H7 (cell line): ENCODE data around the gene CGGBP1. TPM values are rescaled to one million over a fixed set of nuclear protein-coding genes. Genes with fewer than 3 reads are reported as not detected.

Experiments
- DNase-seq: peaks from one replicate; pipeline ENCODE4 v3.0.0; 2012
- H3K27me3 ChIP-seq: 2 replicates; pipeline ENCODE4 v1.6.0; 2011; ENCODE audit warnings: mild to moderate bottlenecking, low read length; ENCODE audit not compliant: control insufficient read depth, insufficient read depth
- H3K36me3 ChIP-seq: replicated peaks from 2 replicates; pipeline ENCODE4 v1.5.1; 2011; ENCODE audit warnings: low read length; ENCODE audit not compliant: control insufficient read depth, insufficient read depth
- H3K4me3 ChIP-seq: 2 replicates; pipeline ENCODE4 v1.5.1; 2011; ENCODE audit warnings: low read depth, mild to moderate bottlenecking, control low read depth, low read length, moderate library complexity; ENCODE audit not compliant: insufficient read depth
- total RNA-seq: library from RNA; depleted of rRNA; stranded (reverse); fragments of >200 nt; shearing (Covaris generic); gene quantifications from 2 replicates; pipeline ENCODE4 v1.2.3, GENCODE V29; 2014

Gene CGGBP1
- total RNA-seq, 1 experiment from 2014 or later: 41.4 TPM

DNA sequence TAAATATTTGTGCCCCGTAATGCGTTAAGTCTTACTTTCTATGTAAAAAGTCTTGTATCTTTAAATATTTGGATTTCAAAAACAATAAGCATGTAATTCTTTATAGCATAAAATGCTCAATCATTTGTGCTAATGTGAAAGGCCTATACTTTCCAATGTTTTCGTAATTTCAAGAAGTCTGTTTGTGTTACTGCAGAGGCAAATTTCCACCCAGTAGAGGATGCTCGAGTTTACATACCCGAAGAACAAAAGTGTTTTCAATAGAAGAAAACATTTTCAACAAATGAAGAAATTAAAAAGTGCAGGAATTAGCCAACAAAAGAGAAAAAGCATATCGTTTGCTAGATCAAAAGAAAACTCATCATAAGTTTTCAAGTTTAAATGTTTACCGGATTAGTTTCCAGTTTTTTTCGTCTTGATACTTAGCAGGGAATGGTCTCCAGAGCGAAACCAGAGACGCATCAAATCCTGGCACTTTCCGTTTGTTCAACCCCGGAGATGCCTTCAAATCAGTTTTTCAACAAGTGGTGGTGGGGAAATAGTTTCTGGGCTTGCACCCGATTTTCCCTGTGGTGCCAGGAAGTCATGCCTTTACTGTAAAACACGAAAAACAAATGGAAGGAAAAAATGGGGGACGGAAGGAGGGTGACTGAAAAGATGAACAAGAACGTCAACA is 1.0 kb downstream of the CGGBP1 start:
- DNase-seq: no peak
- H3K4me3 ChIP-seq: peak overlapping the region; percentile 83
- no peaks in the 10 kb centered on the region for H3K27me3 ChIP-seq
- peaks cover 7% of the 10 kb centered on the region for H3K36me3 ChIP-seq

DNA sequence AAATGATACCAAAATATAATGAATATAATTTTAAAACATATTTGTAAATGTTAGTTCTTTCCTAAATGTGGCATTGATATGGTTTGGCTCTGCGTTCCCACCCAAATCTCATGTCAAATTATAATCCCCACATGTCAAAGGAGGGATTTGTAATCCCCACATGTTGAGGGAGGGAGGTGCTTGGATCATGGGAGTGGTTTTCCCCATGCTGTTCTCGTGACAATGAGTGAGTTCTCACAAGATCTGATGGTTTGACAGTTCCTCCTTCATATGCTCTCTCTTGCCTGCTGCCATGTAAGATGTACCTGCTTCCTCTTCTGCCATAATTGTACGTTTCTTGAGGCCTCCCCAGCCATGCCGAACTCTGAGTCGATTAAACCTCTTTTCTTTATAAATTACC is 12.0 kb downstream of the CGGBP1 start:
- no peak overlapping the region for H3K4me3 ChIP-seq
- no peaks in the 10 kb centered on the region for H3K27me3 ChIP-seq
- no peak for DNase-seq
- H3K36me3 ChIP-seq: no peaks in the 10 kb centered on the region

DNA sequence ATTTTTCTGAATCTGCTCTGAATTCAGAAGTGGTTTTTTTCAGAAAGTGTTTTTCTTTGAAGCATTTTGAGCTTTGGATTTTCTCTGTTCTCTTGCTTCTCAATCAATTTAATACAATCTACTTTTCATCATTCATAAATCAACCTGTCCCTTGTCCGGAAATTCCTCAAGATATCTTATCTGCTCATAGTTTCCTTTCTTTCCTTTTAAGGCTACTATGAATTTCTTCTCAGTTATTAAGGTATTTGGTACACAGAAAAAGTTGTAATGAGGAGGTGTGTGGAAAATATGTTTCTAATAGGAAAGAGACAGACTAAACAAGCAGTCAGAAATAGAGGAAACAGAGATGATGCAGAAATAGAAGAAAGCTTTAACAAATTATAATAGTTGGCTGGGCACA is 14.4 kb downstream of the CGGBP1 start:
- no peaks in the 10 kb centered on the region for H3K36me3 ChIP-seq
- no peak for DNase-seq
- no peak overlapping the region for H3K4me3 ChIP-seq
- H3K27me3 ChIP-seq: no peaks in the 10 kb centered on the region

DNA sequence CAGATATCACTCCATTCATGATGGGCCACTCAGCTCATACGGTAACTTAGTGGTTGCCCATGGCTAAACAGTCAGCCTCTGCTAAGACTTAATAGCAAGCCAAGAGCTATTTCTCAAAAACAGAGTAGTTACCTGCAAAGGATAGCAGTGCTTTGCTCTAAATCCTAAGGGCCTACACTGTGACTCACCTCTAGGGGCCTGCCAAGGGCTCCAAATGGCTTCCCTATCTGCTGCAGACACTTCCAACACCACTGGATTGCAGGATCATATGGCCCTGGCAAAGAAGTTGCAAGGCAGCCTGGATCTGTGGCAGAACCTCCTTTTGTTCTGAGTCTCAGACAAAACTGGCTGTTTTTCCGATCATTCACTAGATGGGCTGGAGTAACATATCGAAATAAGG is 17.8 kb downstream of the CGGBP1 start:
- DNase-seq: no peak
- Histone ChIP-seq H3K4me3 (no peak overlapping the region), H3K36me3 (no peaks in the 10 kb centered on the region), H3K27me3 (no peaks in the 10 kb centered on the region)

DNA sequence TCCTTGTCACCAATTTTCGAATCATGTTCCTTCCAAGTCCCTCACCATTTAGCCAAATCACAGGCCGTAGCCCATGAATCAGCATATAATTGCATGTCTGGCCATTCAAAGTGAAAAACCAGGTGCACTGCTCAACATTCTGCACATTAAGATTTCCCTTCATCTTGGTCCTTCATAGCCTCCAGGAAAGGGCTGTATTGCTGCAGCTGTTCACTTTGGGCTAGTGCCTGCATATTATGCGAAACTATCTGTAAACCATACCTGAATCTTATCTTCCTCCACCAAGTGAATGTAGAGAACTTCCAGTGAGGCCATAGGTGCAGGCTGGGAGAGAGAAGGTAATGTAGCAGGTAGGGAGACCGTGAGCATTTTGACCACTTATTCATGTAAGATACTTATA is 18.3 kb downstream of the CGGBP1 start:
- no peaks in the 10 kb centered on the region for H3K36me3 ChIP-seq
- no peak for DNase-seq
- H3K4me3 ChIP-seq: no peak overlapping the region
- no peaks in the 10 kb centered on the region for H3K27me3 ChIP-seq

DNA sequence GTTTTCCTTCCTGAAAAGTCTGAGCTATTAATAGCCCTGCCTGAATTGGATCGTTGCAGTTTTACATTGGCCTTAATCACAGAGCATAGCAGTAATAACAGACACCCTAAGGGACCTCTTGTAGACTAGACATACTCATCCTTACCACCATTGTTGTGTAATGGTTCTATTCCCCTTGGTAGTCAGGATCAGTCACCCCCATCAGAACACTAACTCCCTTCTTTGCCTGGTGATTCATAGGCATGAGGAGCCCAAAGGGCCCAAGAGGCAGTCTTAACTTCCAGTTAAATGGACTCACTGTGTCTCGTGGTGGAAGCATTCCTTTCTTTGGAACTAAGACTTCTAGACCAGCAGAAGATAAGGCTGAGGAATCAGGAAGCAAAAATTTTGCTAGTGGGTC is 20.2 kb downstream of the CGGBP1 start:
- Histone ChIP-seq H3K27me3 (no peaks in the 10 kb centered on the region), H3K4me3 (no peak overlapping the region), H3K36me3 (no peaks in the 10 kb centered on the region)
- no peak for DNase-seq

DNA sequence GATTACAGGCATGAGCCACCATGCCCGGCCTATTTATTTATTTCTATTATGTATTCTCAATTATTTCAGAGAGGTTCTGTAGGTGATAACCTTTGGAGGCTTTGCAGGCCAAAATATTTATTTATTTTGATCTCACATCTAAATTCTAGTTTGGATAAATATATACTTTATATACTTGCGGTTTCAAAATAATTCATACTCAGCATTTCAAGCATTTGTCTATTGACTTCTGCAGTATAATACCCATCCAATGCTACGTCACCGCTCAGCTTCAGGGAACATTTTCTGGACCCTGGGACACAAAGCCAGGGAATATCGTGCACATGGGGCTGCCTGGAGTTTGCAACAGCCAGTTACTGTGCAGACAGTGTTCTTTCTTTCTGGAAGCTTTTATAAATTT is 22.6 kb downstream of the CGGBP1 start:
- DNase-seq: no peak
- Histone ChIP-seq H3K27me3 (no peaks in the 10 kb centered on the region), H3K4me3 (no peak overlapping the region), H3K36me3 (no peaks in the 10 kb centered on the region)

DNA sequence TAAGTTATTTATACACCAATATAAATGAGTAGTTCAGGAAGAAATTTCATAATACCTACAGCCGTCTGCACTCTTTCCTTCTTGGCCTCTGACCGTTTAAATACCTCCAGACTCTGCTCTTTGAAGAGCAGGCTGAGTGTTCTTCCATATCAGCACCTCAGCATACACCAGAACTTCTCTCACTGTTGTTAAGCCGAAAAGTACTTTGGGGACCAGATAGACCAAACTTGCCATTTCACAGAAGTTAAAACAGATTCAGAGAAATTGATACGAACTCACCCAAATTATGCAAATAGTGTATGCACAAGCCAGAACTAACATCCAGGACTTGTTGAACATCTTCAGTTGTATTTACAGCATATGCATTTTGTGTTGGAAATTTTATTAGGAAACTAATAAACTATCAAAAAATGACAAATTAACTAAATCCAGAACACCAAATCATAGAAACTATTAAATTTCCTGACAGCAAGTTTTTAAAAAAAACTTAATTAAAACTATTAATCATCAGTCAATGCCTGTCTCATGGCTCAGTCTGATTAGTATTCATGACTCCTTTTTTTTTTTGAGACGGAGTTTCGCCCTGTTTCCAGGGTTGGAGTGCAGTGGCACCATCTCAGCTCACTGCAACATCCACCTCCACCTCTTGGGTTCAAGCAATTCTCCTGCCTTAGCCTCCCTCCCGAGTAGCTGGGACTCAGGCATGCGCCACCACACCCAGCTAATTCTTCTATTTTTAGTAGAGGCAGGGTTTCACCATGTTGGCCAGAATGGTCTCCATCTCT is 24.1 kb downstream of the CGGBP1 start:
- DNase-seq: no peak
- Histone ChIP-seq H3K4me3 (no peak overlapping the region), H3K36me3 (no peaks in the 10 kb centered on the region), H3K27me3 (no peaks in the 10 kb centered on the region)

DNA sequence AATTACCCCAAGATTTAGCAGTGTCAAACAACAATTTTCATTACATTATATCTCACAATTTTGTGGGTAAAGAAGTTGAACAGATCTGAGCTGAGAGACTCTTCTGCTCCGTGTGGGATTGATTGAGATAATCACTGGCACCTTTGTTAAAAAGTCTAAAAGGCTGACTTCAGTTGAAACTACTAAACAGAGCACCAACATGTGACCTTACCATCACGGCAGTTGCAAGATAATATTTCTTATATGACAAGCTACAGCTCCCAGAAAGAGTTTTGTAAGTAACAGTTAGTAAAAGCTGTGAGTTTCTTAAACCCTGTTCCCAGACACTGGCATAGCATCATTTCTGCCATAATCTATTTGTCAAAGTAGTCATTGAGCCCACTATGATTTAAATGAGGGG is 25.0 kb downstream of the CGGBP1 start:
- no peak for DNase-seq
- no peaks in the 10 kb centered on the region for H3K36me3 ChIP-seq
- H3K4me3 ChIP-seq: no peak overlapping the region
- H3K27me3 ChIP-seq: no peaks in the 10 kb centered on the region

DNA sequence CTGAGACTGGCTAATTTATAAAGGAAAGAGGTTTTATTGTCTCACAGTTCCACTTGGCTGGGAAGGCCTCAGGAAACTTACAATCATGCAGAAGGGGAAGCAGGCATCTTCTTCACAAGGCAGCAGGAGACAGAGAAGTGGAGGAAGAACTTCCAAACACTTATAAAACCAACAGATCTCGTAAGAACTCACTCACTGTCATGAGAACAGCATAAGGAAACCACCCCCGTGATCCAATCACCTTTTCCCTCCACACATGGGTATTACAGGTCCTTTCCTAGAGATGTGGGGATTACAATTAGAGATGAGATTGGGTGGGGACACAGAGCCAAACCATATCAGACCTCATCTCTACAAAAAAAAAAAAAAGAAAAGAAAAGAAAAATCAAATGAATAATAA is 25.7 kb downstream of the CGGBP1 start:
- Histone ChIP-seq H3K4me3 (no peak overlapping the region), H3K27me3 (no peaks in the 10 kb centered on the region), H3K36me3 (no peaks in the 10 kb centered on the region)
- no peak for DNase-seq

DNA sequence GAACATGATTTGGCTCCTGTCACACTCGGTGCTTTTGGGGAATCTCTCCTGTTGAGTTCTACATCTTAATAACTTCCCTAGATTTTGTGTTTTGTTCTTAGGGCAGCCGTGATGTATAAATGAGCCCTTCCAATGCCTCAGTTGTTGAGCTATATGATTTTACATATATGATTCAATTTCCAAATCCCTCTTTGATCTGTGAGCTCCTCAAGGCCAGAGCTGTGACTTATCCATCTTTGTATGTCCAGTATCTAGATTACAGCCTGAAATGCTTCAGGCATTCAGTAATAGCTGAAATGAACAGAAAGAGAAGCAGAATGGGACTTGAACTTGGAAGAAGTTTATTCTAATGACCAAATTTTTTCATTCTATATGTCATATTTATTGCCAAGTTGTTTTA is 26.6 kb downstream of the CGGBP1 start:
- Histone ChIP-seq H3K4me3 (no peak overlapping the region), H3K36me3 (no peaks in the 10 kb centered on the region), H3K27me3 (no peaks in the 10 kb centered on the region)
- DNase-seq: no peak

DNA sequence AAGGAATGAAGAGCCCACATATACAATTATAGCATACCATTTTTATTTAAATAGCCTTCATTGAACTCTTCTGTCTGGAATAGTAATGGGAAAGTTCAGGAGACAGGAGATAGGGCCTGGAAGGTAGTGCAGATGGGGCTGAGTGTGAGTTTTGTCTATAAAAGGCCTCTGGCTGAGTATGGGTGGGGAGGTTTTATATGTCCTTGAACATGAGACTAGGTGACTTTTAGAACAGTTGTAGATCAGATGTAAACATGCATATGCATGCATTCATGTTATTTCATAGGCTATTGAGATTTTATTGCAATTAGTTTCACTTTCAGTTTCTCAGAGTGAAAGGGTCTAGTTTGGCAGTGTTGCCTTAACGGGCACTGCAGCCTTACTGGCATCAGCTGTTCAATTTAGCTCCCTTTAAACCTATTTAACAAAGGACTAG is 27.1 kb downstream of the CGGBP1 start:
- H3K27me3 ChIP-seq: no peaks in the 10 kb centered on the region
- no peak overlapping the region for H3K4me3 ChIP-seq
- H3K36me3 ChIP-seq: no peaks in the 10 kb centered on the region
- no peak for DNase-seq

DNA sequence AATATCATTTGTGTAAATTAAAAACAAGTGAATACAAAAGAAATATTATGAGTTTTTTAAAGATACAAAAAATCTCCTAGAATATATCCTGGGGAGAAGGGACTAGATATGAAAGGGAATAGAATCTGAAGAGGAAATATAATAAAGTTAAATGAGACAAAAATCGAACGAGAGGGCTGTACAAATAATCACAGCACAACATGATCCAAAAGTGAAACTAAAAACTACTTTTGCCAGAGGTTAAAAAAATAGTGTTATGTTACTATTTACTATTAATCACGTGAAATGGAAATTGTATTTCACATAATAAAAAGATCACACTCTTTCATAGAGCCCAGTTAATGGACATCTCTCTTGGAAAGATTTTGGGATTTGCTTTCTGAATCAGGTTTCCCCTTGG is 28.6 kb downstream of the CGGBP1 start:
- DNase-seq: no peak
- Histone ChIP-seq H3K4me3 (no peak overlapping the region), H3K36me3 (no peaks in the 10 kb centered on the region), H3K27me3 (no peaks in the 10 kb centered on the region)

DNA sequence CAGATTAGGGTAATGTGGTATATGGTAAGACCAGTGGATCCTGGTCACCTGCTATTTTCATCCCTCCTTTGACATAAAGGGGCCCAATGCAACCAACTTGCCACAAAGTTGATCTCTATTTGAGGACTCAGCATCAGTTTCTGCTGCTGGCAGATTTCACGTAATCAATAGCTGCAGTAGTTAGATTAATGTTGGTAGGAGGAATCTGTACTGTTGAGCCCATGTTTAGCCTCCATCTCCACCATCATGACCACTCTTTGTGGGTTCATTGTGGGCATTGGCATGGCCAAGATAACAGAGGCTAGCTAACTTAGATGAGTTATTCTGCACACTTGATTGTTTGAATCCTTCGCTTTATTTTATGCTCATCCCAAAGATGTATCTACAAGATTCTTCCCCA is 29.9 kb downstream of the CGGBP1 start:
- DNase-seq: no peak
- Histone ChIP-seq H3K27me3 (no peaks in the 10 kb centered on the region), H3K36me3 (no peaks in the 10 kb centered on the region), H3K4me3 (no peak overlapping the region)

DNA sequence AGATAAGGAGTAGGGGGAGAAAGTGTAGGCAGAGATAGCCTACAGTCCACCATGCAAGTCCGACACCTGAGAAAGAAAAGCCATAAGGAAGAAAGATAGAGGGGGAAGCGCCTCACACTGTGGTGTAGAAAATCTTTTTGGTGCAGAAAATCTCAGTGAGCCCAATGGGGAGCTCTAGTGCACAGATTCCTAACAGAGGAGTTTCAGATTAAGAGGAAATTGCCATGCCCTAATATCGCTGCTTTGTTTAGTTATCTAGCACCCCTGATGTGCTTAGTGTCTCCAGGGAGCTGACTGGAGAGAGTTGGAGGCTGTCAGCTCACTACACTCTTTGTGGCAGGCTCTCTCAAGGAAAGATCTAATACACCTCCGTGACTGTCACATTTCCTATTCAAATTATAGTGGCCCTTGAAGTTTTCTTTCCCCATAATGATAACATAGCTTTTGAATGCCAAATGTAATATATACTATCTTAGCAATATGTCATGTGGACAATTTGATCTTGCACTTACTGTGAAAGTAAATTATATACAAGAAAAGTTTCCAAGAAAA is 33.7 kb downstream of the CGGBP1 start:
- DNase-seq: no peak
- H3K4me3 ChIP-seq: no peak overlapping the region
- no peaks in the 10 kb centered on the region for H3K27me3 ChIP-seq
- no peaks in the 10 kb centered on the region for H3K36me3 ChIP-seq
